Measurements from ENCODE around the gene UGCG.
"Not testable (repeated sequence)": the region's sequence is repeated elsewhere in the genome, so short reads cannot be mapped to it uniquely, and the experiment has no call there.

Gene UGCG

GRCh38 chr9:111900151-111900857 is 3.7 kb downstream of the UGCG start:
- Histone ChIP-seq H3K36me3 (ENCODE audit: insufficient read depth, low read length) (no peaks in the 10 kb centered on the region), H3K27me3 (ENCODE audit: insufficient read depth, low read length, poor library complexity, severe bottlenecking) (no peaks in the 10 kb centered on the region), H3K4me3 (ENCODE audit: low read length, poor library complexity, severe bottlenecking) (peak overlapping the region; percentile 73), H3K79me2 (ENCODE audit: insufficient read depth, low read length) (peaks cover 81% of the 10 kb centered on the region), H4K20me1 (ENCODE audit: insufficient read depth, low read length, poor library complexity, severe bottlenecking) (peaks cover 46% of the 10 kb centered on the region), H3K4me2 (ENCODE audit: low read depth, low read length, poor library complexity, severe bottlenecking) (peak overlapping the region; percentile 76), H2AFZ (ENCODE audit: low read length) (no peak overlapping the region), H3K4me1 (ENCODE audit: insufficient read depth, low read length, poor library complexity, severe bottlenecking) (peaks cover 54% of the 10 kb centered on the region), H3K9me3 (ENCODE audit: insufficient read depth, low read depth, low read length) (no peaks in the 10 kb centered on the region), H3F3A (ENCODE audit: low read depth) (no peaks in the 10 kb centered on the region), H3K9ac (ENCODE audit: low read depth, low read length, poor library complexity, severe bottlenecking) (peak overlapping the region; percentile 77), H3K9me2 (replicated peaks; ENCODE audit: low read depth, low read length) (no peaks in the 10 kb centered on the region)
- TF ChIP-seq CTCF (conservative IDR thresholded peaks at IDR 0.05; ENCODE audit: low read length): no peak
- no peak for TF ChIP-seq EZH2phosphoT487 (IDR thresholded peaks at IDR 0.05; ENCODE audit: borderline replicate concordance)

GRCh38 chr9:111900858-111901612 is 4.4 kb downstream of the UGCG start:
- Histone ChIP-seq H2AFZ (ENCODE audit: low read length) (no peak overlapping the region), H3K4me1 (ENCODE audit: insufficient read depth, low read length, poor library complexity, severe bottlenecking) (peaks cover 54% of the 10 kb centered on the region), H4K20me1 (ENCODE audit: insufficient read depth, low read length, poor library complexity, severe bottlenecking) (peaks cover 50% of the 10 kb centered on the region), H3K9me3 (ENCODE audit: insufficient read depth, low read depth, low read length) (no peaks in the 10 kb centered on the region), H3K27me3 (ENCODE audit: insufficient read depth, low read length, poor library complexity, severe bottlenecking) (no peaks in the 10 kb centered on the region), H3K9me2 (replicated peaks; ENCODE audit: low read depth, low read length) (no peaks in the 10 kb centered on the region), H3F3A (ENCODE audit: low read depth) (no peaks in the 10 kb centered on the region), H3K79me2 (ENCODE audit: insufficient read depth, low read length) (peaks cover 89% of the 10 kb centered on the region), H3K4me3 (ENCODE audit: low read length, poor library complexity, severe bottlenecking) (peak overlapping the region; percentile 18), H3K4me2 (ENCODE audit: low read depth, low read length, poor library complexity, severe bottlenecking) (peak overlapping the region; percentile 76), H3K9ac (ENCODE audit: low read depth, low read length, poor library complexity, severe bottlenecking) (no peak overlapping the region), H3K36me3 (ENCODE audit: insufficient read depth, low read length) (no peaks in the 10 kb centered on the region)
- TF ChIP-seq EZH2phosphoT487 (IDR thresholded peaks at IDR 0.05; ENCODE audit: borderline replicate concordance): no peak
- TF ChIP-seq CTCF (conservative IDR thresholded peaks at IDR 0.05; ENCODE audit: low read length): no peak

GRCh38 chr9:111902391-111903139 is 6.0 kb downstream of the UGCG start:
- H2AFZ ChIP-seq (ENCODE audit: low read length): no peak overlapping the region
- H3K9me2 ChIP-seq (replicated peaks; ENCODE audit: low read depth, low read length): no peaks in the 10 kb centered on the region
- peaks cover 97% of the 10 kb centered on the region for H3K79me2 ChIP-seq (ENCODE audit: insufficient read depth, low read length)
- peak overlapping the region; percentile 14 for H3K4me3 ChIP-seq (ENCODE audit: low read length, poor library complexity, severe bottlenecking)
- no peaks in the 10 kb centered on the region for H3F3A ChIP-seq (ENCODE audit: low read depth)
- no peaks in the 10 kb centered on the region for H3K36me3 ChIP-seq (ENCODE audit: insufficient read depth, low read length)
- H3K4me2 ChIP-seq (ENCODE audit: low read depth, low read length, poor library complexity, severe bottlenecking): peak overlapping the region; percentile 76
- TF ChIP-seq CTCF (conservative IDR thresholded peaks at IDR 0.05; ENCODE audit: low read length) (no peak), EZH2phosphoT487 (IDR thresholded peaks at IDR 0.05; ENCODE audit: borderline replicate concordance) (no peak)
- peaks cover 54% of the 10 kb centered on the region for H3K4me1 ChIP-seq (ENCODE audit: insufficient read depth, low read length, poor library complexity, severe bottlenecking)
- no peak overlapping the region for H3K9ac ChIP-seq (ENCODE audit: low read depth, low read length, poor library complexity, severe bottlenecking)
- H3K27me3 ChIP-seq (ENCODE audit: insufficient read depth, low read length, poor library complexity, severe bottlenecking): no peaks in the 10 kb centered on the region
- no peaks in the 10 kb centered on the region for H3K9me3 ChIP-seq (ENCODE audit: insufficient read depth, low read depth, low read length)
- peaks cover 48% of the 10 kb centered on the region for H4K20me1 ChIP-seq (ENCODE audit: insufficient read depth, low read length, poor library complexity, severe bottlenecking)

- peaks cover 97% of the 10 kb centered on the region for H3K79me2 ChIP-seq (ENCODE audit: insufficient read depth, low read length)
- H3K4me3 ChIP-seq (ENCODE audit: low read length, poor library complexity, severe bottlenecking); H3K9me2 ChIP-seq (replicated peaks; ENCODE audit: low read depth, low read length); H3F3A ChIP-seq (ENCODE audit: low read depth); H3K9me3 ChIP-seq (ENCODE audit: insufficient read depth, low read depth, low read length); H2AFZ ChIP-seq (ENCODE audit: low read length); H3K9ac ChIP-seq (ENCODE audit: low read depth, low read length, poor library complexity, severe bottlenecking); H3K36me3 ChIP-seq (ENCODE audit: insufficient read depth, low read length); H3K4me2 ChIP-seq (ENCODE audit: low read depth, low read length, poor library complexity, severe bottlenecking); H3K27me3 ChIP-seq (ENCODE audit: insufficient read depth, low read length, poor library complexity, severe bottlenecking): not testable (repeated sequence)
- peaks cover 39% of the 10 kb centered on the region for H4K20me1 ChIP-seq (ENCODE audit: insufficient read depth, low read length, poor library complexity, severe bottlenecking)
- H3K4me1 ChIP-seq (ENCODE audit: insufficient read depth, low read length, poor library complexity, severe bottlenecking): peaks cover 46% of the 10 kb centered on the region
Measured at GRCh38 chr9:111903535-111903934, 6.9 kb downstream of the UGCG start.
